ENCODE measurements around the gene VRK1.

VRK1 gene

DNA sequence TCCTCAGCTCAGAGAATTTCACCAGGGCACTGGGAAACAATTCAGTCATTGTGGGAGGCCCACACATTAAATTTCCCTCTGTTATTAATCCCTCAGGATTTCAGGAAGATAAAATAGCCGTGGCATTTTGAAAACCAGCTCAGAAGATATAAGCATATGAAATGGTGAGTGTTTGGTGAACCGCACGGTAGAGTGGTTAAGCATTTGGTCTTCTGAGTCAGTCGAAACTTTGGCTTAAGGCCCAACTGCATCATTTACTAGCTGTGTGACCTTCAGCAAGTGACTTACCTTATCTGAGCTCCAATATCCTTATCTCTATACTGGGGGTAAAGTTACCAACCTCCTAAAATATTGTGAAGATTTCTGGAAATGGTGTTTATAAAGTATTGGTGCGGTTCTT lies 5.2 kb upstream of the VRK1 start:
- DNase-seq = no peak

DNA sequence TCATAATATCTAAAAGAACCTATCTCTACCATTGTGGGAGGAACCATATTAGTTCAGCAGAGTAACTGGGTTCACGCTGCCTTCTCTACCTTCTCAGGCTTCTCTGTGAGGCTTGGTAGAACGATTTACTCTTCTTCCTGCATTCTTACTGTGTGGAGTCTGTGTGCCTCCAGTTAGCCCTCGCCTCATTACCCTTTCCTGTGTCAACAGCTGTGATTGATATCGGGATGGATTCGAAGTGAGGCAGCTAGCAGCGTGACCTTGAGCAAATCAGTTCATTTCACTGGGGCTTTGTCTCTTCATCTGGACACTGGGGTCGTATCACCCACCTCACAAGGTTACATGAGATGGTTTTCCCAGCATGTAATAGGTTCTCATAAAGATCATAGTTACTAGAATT lies 4.6 kb upstream of the VRK1 start:
- no peak for DNase-seq

DNA sequence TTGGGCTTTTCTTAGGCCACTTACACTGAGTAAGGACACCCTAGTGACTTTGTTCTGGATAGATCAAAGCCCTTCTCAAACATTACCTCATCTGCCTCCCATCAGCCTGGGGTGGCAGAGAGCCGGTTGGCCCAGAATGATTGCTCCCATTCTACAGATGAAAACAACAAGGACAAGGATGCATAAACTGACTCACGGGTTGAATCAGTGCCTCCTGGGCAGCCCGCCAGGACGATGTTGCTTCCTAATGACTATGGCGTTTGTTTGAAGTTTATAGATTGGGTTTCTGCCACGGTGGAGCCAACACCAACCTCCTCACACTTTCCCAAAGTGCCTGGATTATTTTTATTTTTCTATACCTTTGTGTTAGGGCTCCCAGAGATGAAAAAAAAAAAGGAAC lies 3.6 kb upstream of the VRK1 start:
- no peak for DNase-seq

DNA sequence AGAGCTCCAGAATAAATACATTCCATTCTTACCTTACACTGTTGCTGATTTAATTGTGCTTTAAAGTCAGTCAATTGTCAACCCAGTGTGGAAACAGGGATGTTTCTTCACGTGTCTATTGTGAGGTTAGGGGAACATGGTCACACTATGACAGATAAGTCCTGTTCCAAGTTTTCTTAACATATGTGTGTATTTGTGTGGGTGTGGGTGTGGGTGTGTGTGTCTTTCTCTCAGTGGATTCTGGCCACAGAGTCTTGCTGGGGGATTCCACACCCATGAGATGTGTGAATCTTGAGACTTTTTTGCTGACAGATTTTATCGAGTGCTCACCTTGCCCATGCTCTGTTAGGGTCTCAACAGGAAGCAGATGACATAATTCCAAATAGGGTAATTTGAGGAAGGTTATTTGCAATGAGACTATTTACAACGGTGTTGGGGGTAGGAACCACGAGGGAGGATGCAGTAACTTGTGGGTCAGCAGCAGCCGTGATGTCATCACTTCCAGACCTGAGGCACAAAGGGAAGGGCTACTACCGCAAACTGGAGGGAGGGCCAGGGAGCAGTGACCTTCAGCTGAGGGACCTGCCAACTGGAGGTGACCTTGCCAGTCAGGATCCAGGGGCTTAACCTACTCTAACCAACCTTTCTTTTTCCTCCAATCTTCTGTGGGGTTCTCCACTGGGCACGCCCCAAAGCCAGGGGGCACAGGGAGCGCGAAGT lies 1.9 kb upstream of the VRK1 start:
- DNase-seq = no peak

DNA sequence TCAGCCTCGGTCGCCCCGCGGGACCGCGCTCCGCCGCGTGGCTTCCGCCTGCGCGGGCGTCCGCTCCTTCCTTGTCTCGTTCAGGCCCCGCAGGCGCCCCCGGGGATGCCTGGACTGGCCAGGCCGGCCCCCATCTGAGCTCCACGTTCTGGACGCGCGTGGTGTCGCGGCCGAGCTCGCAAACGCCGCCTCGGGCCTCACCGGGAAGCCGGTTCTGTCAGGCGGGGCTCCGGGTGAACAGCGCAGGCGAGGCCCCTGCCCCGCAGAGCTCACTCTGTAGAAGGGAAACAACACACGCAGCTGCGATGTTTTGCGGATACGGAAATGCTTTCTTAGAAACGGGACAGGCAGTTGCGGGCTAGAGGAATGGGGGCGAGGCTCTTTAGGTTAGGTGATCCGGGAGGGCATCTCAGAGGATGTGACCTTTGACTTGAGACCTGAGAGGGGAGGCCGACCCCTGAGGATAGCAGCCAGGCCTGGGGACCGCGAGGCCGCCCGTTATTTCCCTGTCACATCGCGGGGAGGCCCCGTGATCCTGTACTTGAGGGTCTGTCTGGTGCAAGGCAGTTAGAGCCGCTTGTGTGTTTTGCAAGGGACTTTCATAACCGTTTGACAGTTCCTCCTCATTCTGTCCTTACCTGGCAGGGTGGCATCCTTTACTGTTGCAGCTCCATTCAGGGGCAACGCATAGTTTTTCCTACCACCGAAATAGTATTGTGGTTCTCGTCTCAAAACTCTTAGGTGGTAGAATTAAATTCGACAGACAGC lies 584 bp downstream of the VRK1 start:
- no peak for DNase-seq

DNA sequence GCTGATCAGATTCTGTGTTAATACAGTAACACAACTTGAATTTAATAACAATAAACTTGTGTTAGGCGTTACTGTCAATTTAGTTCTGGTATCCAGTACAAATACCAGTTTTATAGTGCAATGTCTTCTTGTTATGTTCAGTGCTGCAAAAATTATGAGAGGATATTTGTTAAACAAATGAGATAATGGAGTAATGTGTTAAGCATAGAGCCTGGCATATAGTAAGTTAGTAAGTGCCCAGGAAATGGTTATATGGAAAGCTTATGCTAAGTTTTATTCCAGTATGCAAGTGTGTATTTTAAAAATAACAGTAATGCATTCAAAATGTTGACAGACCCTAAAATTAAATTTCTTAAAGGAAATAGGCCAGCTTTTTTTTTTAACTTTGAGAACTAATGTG lies 1.8 kb downstream of the VRK1 start:
- DNase-seq = no peak

DNA sequence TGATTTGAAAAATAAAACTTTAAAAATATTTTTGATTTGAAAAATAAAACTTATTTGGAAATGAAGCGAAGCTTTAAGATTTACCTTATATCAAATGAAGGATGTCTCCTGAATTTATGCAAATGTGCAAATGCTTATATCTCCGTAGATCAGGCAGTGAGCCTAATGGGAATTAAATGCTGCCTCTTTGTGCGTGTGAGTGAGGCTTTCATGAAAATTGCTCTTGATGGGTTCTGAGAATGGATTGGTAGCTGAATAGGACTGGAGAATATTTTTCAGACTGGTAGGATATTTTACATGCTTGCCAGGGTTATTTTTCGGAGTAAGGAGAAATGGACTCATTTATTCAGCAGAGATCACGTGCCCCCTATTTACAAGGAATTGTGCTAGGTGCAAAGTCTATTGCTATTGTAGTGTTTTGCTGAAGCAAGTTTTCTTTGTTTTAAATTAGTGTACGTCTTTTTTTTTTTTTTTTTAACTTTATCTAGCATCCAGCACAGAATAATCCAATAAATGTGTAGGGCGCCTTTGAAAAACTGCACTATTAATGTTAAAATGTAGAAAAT lies 2.4 kb downstream of the VRK1 start:
- no peak for DNase-seq

DNA sequence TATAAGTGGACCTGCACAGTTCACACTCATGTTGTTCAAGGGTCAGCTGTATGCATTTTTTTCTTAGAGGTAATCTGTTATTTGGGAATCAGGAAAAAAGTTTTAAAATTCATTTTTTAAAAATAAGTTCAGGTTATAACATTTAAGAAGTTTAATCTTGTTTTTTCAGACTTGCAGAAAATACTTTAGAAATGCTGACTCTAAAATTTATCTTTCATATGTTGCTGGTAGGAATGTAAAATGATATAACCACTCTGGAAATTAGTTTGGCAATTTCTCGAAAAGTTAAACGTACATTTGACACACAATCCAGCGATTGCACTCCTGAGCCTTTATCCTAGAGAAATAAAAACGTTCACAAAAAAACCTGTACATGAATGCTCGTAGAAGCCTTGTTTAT lies 4.7 kb downstream of the VRK1 start:
- no peak for DNase-seq

DNA sequence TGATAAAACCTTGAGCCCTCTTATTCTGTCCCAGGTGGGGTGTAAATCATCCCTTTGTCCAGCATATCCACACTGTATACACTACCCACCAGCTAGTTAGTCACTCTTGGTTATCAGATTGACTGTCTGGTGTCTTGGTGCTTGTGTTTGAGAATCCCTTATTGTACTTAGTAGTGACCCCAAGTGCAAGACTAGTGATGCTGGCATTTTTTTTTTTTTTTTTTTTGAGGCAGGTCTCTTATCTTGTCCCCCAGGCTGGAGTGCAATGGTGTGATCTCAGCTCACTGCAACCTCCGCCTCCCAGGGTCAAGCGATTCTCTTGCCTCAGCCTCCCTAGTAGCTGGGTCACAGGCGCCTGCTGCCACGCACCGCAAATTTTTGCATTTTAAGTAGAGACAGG lies 5.8 kb downstream of the VRK1 start:
- DNase-seq = no peak

DNA sequence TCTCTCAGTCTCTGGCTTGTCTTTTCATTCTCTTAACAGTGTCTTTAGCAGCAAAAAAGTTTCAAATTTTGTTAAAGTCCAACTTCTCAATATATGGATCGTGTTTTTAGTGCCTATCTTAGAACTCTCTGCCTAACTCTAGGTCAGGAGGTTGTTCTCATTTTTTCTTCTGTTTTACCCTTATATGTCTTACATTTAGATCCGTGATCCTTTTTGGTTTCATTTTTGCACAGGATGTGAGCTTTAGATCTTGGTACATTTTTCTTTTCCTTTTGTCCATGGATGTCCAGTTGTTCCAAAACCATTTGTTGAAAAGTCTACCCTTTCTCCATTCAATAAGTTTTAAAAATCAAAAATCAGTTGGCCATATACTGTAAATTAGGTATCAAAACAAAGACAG lies 6.8 kb downstream of the VRK1 start:
- DNase-seq = no peak

DNA sequence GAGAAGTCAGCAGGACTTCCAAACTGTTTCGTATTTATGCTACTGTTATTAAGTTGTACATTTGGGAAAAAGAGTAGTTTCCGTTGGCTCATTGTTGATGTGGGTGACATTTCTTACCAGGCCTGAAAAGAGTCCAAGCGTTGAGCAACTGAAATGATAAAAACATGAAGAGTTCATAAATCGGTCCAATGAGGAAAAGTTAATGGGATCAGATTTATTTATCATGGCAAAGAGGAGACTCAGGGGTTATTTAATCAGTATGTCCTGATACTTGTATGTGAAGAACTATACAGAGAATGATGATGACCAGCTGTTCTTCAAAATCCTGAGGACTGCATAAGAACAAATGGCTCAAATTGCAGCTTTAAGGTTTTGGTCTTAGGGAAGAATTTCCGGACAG lies 7.7 kb downstream of the VRK1 start:
- DNase-seq = no peak

DNA sequence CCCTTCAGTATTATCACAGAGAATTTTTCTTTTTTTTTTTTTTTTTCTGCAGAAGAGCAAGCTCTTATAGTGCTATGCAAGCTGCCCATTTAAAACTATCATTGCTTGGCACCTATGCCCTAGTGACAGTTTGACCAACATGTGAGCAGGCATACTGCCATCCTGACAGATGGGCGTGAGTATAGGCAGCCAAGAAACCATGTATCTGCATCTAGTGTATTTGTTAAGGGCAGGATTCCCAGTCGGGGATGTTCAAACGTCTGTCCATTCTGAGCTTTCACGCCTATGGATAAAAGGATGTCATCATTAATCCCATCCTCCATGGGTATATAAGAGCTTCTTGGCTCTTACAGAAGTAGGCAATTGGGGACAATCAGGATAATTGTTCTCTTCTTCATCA lies 8.8 kb downstream of the VRK1 start:
- peak; percentile 4 for DNase-seq

DNA sequence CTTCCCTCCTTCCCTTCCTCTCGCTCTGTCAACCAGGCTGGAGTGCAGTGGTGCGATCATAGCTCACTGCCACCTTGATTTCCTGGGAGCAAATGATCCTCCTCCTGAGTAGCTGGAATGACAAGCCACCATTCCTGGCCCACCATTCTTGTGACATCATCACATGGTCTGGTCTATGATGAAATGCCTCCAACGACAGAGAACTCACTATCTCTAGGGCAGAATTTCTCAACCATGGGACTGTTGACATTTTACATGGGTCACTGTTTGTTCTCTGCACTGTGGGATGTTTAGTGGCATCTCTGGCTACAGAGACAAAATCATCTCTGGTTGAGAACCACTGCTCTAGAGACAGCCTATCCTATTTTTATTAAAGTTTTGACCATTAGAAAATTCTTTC lies 9.7 kb downstream of the VRK1 start:
- DNase-seq = no peak

DNA sequence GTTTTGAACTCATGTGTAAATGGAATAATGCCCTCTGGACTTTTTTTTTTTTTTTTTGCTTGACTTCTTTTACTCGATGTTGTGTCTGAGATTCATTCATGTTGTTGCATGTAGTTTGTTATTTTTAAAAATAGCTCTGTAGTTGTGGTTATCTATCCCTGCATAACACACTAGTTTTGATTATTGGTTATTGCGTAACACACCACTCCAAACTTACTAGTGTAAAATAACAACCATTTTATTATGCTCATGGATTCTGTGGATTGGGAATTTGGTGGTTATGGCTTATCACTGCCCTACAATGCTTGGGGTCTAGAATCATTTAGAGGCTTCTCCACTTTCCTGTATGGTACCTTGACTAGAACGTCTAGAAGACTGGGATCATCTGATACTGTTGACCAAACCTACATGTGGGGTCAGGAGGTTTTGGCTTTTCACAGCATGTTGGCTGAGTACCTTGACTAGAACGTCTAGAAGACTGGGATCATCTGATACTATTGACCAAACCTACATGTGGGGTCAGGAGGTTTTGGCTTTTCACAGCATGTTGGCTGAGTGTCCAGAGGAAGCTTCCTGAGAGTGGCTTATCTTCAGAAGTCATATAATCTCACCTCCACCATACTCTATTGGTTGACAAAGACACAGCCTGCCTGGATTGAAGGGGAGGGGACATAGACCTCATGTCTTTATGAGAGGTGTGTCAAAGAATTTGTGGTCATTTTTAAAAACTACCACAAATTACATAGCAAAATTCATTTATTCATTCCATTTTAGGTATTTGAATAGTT lies 11.6 kb downstream of the VRK1 start:
- DNase-seq = no peak

DNA sequence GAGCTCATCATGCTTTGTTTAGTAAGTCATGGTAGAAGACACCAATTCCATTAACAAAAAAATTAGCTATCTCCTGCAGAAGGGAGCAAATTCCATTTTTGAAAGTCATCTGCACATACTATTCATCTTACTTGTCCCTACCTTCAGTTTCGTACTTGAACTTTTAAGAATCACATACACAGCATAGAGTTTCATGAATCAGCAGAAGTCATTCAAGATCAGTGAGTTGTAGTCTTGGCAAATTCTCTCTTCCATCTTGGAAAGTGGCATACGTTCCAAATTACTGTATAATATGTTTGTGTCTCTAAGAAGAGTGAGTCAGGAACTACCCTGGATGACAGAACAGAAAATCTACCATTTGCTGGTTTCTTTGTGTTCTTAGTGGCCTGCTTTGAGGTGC lies 14.1 kb downstream of the VRK1 start:
- DNase-seq = no peak

DNA sequence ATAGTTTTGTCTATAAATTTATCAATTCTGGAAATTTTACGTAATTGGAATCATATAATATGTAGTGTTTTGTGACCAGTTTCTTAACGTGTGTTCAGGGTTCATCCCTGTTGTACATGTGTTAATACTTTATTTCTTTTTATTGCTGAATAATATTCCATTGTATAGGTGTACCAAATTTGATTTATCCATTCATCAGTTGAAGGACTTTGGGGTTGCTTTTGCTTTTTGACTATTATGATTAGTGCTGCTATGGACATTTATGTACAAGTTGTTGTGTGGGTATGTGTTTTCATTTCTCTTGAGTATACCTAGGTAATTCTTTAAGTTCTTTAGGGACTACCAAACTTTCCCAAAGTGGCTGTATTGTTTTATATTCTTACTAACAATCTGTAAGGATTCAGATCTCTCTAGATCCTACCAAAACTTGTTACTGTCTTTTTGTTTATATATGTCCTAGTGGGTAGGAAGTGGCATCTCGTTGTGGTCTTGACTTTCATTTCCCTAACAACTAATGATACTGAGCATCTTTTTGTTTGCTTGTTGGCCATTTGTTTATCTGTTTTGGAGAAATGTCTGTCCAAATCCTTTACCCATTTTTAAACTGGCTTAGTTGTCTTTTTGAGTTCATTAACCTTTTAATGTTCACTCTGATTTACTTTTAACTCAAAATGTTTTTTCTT lies 14.9 kb downstream of the VRK1 start:
- DNase-seq = no peak

DNA sequence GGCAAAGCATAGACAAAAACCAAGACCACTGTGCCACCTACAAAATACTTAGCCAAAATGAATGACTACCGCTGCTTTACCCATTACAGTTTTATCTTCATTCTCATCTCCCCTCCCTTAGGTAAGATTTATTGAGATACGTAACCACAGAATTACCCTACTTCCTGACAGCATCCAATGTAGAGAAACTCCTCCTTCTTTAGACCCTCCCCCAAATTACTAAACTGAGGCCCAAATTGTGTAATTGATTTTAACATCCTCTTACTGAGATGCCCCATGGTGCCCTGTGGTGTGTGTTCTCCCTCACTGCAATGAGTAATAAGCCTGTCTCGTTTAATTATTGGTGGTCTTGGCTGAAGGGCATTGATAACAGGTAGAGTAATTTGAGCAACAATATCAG lies 19.1 kb downstream of the VRK1 start:
- DNase-seq = no peak

DNA sequence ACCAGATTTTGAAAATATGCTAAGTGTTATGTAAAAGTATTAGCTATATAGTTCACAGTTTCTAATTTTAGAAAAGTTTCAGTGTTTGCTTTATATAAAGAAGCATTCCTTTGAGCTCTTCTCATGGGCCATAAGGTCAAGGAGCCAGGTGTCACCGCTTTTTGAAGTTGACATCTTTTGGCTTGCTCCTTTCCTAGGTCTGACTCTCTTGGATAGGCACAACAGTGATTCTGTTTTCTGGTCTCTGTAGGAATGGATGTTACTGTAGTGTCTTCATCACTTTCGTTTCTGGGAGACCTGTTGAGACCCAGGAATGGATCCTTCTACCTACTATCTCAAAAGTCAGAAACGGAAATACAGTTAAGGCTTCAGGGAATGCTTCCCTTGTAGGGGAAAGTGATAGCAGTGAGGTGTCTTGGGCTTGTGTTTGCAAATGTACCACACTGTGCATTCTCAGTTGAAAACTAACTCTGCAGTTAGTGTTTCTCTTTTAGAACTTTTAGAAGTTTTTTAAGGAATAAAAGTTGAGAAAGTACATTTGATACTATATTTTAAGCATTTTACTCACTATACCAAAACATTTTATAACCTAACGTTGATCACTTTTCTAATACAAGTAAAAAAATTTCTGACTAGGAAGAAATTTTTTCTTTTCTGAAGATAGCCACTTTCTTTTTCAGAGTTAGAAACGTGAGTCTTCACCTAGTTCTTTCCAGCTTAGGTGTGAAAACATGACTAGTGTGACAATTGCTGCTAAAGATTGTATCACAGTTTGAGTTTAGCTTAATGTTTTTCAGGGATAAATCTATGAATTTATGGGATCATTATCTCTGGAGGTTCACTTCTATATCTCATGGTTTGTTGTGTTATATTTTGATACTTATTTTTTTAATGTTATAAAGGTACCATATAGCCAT lies 20.8 kb downstream of the VRK1 start:
- no peak for DNase-seq

DNA sequence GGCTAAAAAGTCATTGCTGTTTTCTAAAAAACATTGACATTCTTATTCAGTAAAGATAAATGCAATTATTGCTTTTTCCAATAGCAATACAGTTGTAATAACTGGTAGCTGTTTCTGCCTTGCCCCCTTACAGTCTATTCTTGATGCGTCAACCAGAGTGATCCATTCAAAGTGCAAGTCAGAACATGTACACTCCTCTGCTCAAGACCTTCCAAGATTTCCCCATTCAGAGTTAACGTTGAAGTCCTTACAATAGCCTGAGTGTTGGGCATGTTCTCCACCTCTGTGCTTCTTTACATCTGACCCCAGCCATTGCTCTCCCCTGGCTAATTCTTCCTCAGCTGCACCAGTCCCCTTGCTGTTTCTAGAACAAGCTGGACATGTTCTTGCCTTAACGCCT lies 24.3 kb downstream of the VRK1 start:
- no peak for DNase-seq

DNA sequence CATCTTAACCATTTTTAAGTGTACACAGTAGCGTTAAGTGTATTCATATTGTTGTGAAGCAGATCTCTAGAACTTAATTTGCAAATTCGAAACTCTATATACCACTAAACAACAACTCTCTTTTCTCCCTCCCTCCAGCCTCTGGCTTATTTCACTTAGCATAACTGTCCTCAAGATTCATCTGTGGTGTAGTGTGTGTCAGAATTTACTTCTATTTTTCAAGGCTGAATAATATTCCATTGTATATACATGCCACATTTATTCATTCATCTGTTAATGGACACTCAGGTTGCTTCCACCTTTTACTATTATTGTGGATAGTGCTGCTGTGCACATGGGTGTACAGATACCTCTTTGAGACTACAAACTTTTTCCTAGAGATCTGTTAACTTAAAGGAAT lies 26.5 kb downstream of the VRK1 start:
- DNase-seq = no peak

DNA sequence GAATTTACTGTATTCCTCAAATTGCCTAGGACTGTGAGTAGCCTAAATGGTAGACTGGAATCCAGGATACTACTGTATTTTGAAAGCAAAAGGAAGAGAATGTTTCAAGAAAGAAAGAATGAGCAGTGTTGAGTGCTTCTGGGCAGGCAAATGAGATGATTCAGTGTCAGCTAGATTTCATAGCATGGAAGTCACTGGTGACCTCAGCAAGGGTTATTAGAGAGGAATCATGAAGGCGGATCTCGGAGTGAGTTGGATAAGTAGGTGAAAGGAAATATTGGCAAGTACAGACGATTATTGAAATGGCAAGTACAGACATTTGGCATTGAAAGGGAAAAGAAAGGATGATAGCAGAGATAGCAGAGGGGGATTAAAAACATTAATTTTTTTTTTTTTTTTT lies 27.1 kb downstream of the VRK1 start:
- DNase-seq = no peak

DNA sequence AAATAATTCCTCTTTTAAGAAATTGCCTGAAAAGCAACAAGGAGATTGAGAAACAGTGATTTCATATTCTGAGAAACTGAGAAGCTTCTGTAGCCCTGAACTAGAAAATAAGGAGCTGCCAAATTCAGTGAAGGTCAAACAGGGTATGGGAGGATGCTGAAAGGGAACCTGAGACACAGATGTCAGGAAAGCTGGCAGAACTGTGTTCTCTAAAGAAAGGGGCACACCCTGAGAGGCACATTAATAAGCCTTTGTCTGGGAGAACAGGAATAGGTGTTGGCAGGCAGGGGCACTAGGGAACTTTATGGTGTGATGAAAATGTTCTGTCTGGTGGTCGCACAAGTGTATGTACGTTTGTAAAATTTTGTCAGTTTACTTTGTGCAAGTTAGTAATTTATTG lies 29.6 kb downstream of the VRK1 start:
- DNase-seq = no peak
